SK-N-SH (cell line): ENCODE results near the gene ADM. TPM values are rescaled to one million over a fixed set of nuclear protein-coding genes. Genes with fewer than 3 reads are reported as not detected.
A peak's percentile ranks its signal among the peaks of the same experiment; 100 is the strongest.

ENCODE experiments used
- CTCF ChIA-PET: fragments of 300-600, 350-600 bp; formaldehyde crosslinking; extraction: SDS; loops from one replicate; lab custom pipeline; 2021; lab: Yijun Ruan, JAX
- POLR2A ChIA-PET: fragments of 350-600 bp; sonication (Branson Sonifier 250); formaldehyde crosslinking; extraction: SDS; loops from one replicate; lab custom pipeline; 2020; ENCODE audit warnings: antibody characterized with exemption, inconsistent platforms; lab: Yijun Ruan, JAX
- DNase-seq: peaks from one replicate; pipeline ENCODE4 v3.0.0; 2012
- H2AFZ ChIP-seq: fragments of 200-600 bp; sonication (generic); 2 replicates; pipeline ENCODE4 v1.8.1; 2016; ENCODE audit warnings: antibody characterized with exemption, mild to moderate bottlenecking, low read depth
- H3F3A ChIP-seq: fragments of 200-600 bp; sonication (generic); replicated peaks from 2 replicates; pipeline ENCODE3; 2016; ENCODE audit warnings: antibody characterized with exemption, mild to moderate bottlenecking; ENCODE audit not compliant: insufficient read depth
- H3K27ac ChIP-seq, 2 experiments: fragments of 200-500 bp in 1 of 2; fragments of 200-600 bp in 1 of 2; sonication (Bioruptor generic) in 1 of 2; sonication (generic), shearing (Covaris generic) in 1 of 2; 2 replicates each; pipeline versions ENCODE4 v1.5.1 to v1.6.1; 2014 to 2016; ENCODE audit warnings: low read depth in 2 of 2, inconsistent platforms in 1 of 2, low read length in 1 of 2, mild to moderate bottlenecking in 1 of 2, mixed read lengths in 1 of 2
- H3K27me3 ChIP-seq: fragments of 200-600 bp; sonication (generic), shearing (Covaris generic); 2 replicates; pipeline ENCODE4 v1.6.1; 2016; ENCODE audit warnings: mixed run types; ENCODE audit not compliant: insufficient read depth
- H3K36me3 ChIP-seq, 2 experiments: fragments of 200-500 bp in 1 of 2; fragments of 200-600 bp in 1 of 2; sonication (Bioruptor generic) in 1 of 2; sonication (generic) in 1 of 2; replicated peaks in 1 of 2; 2 replicates each; pipeline versions ENCODE3 to v1.5.1; 2014 to 2016; ENCODE audit warnings: low read length in 1 of 2, mild to moderate bottlenecking in 1 of 2; ENCODE audit not compliant: insufficient read depth in 2 of 2, control insufficient read depth in 1 of 2
- H3K4me1 ChIP-seq, 2 experiments: fragments of 200-500 bp in 1 of 2; fragments of 200-600 bp in 1 of 2; sonication (Bioruptor generic) in 1 of 2; sonication (generic), shearing (Covaris generic) in 1 of 2; 2 replicates each; pipeline versions ENCODE4 v1.5.1 to v1.6.1; 2014 to 2016; ENCODE audit warnings: low read depth in 1 of 2, low read length in 1 of 2, mixed run types in 1 of 2; ENCODE audit not compliant: insufficient read depth in 2 of 2, control insufficient read depth in 1 of 2
- H3K4me2 ChIP-seq: fragments of 200-600 bp; sonication (generic), shearing (Covaris generic); 2 replicates; pipeline ENCODE4 v1.6.1; 2017; ENCODE audit warnings: mixed run types
- H3K4me3 ChIP-seq, 2 experiments: fragments of 200-500 bp in 1 of 2; fragments of 200-600 bp in 1 of 2; sonication (Bioruptor generic) in 1 of 2; sonication (generic), shearing (Covaris generic) in 1 of 2; 2 replicates each; pipeline versions ENCODE4 v1.5.1 to v1.8.1; 2014 to 2016; ENCODE audit warnings: low read depth in 2 of 2, inconsistent platforms in 1 of 2, low read length in 1 of 2, mild to moderate bottlenecking in 1 of 2, mixed read lengths in 1 of 2, moderate library complexity in 1 of 2
- H3K79me2 ChIP-seq: fragments of 200-600 bp; sonication (generic); 2 replicates; pipeline ENCODE4 v1.8.1; 2017; ENCODE audit warnings: mild to moderate bottlenecking; ENCODE audit not compliant: insufficient read depth
- H3K9ac ChIP-seq: fragments of 200-600 bp; sonication (generic); 2 replicates; pipeline ENCODE4 v1.6.1; 2017; ENCODE audit warnings: mixed run types
- H3K9me2 ChIP-seq: fragments of 200-600 bp; sonication (generic); 2 replicates; pipeline ENCODE4 v1.6.1; 2017; ENCODE audit warnings: mixed run types
- H3K9me3 ChIP-seq: fragments of 200-600 bp; sonication (generic); 2 replicates; pipeline ENCODE4 v1.6.1; 2017; ENCODE audit warnings: mixed run types, mild to moderate bottlenecking, moderate library complexity
- H4K20me1 ChIP-seq: fragments of 200-600 bp; sonication (generic); 2 replicates; pipeline ENCODE4 v1.6.1; 2017; ENCODE audit warnings: mild to moderate bottlenecking, mixed run types; ENCODE audit not compliant: insufficient read depth
- CTCF ChIP-seq: fragments of 200-600 bp; sonication (generic); IDR thresholded peaks from 2 replicates; pipeline ENCODE4 v1.6.1; 2017; ENCODE audit warnings: antibody characterized with exemption, mild to moderate bottlenecking, moderate library complexity
- EZH2phosphoT487 ChIP-seq: fragments of 200-600 bp; sonication (generic); IDR thresholded peaks from 2 replicates; pipeline ENCODE4 v1.6.1; 2017; ENCODE audit warnings: low read depth, mixed run types, mild to moderate bottlenecking, antibody characterized with exemption, moderate library complexity, borderline replicate concordance
- JUND ChIP-seq: IDR thresholded peaks from 2 replicates; pipeline ENCODE4 v1.4.0; 2012
- NFIC ChIP-seq: IDR thresholded peaks from 2 replicates; pipeline ENCODE4 v1.4.0; 2012; ENCODE audit warnings: borderline replicate concordance
- PBX3 ChIP-seq: IDR thresholded peaks from 2 replicates; pipeline ENCODE4; 2012
- RAD21 ChIP-seq: IDR thresholded peaks from 2 replicates; pipeline ENCODE4 v1.6.1; 2012; ENCODE audit warnings: mild to moderate bottlenecking, low read length
- SMC3 ChIP-seq: IDR thresholded peaks from 2 replicates; pipeline ENCODE4 v1.6.1; 2012; ENCODE audit warnings: low read depth, low read length, improper control_type of control experiment
- YY1 ChIP-seq: IDR thresholded peaks from 2 replicates; pipeline ENCODE4 v1.4.0; 2012; ENCODE audit warnings: low read depth, mild to moderate bottlenecking
- WGBS: methylation state at CpG from one replicate; pipeline ENCODE4 v1.1.6; 2017; ENCODE audit warnings: low lambda C conversion rate; 5-methylcytosine and 5-hydroxymethylcytosine counted together
- polyA plus RNA-seq, 3 experiments: library from polyadenylated mRNA; depleted of rRNA; stranded (reverse); fragments of >200 nt; gene quantifications; 2 replicates each; pipeline ENCODE4 v1.2.3, GENCODE V29; 2012

The ADM gene
- polyA plus RNA-seq, 1 of the 3 experiments (the other 2 are of a cell fraction): 50.6 TPM

GRCh38 chr11:10301656-10302358 lies 3.1 kb upstream of the ADM start:
- Histone ChIP-seq H3K36me3 (peaks cover 0 to 5% of the 10 kb centered on the region in 2 experiments), H2AFZ (peak overlapping the region; percentile 91; the same call in 1 of the 2 replicates), H3K4me1 (peaks cover 0 to 28% of the 10 kb centered on the region in 2 experiments), H3K27ac (peak overlapping the region; percentile 9 to 70), H3F3A (peaks cover 19% of the 10 kb centered on the region), H3K4me2 (peak overlapping the region; percentile 98), H3K79me2 (peaks cover 18% of the 10 kb centered on the region; the same call in 1 of the 2 replicates), H3K9me2 (no peaks in the 10 kb centered on the region), H3K9ac (peak overlapping the region; percentile 79; the same call in 1 of the 2 replicates), H4K20me1 (peaks cover 3% of the 10 kb centered on the region; the same call in 1 of the 2 replicates), H3K4me3 (peak overlapping the region; percentile 66 to 87; a peak in 3 of 4 replicates), H3K9me3 (no peaks in the 10 kb centered on the region), H3K27me3 (no peaks in the 10 kb centered on the region)
- no peak for DNase-seq
- POLR2A ChIA-PET: interaction anchor here (0.9 kb wide), 1 partner anchor 272 kb away, joined by 3 read pairs; no protein-coding TSS in a partner anchor
- TF ChIP-seq NFIC: no peak
- no peak for TF ChIP-seq RAD21
- no peak for TF ChIP-seq YY1
- 0 out of 2 replicates have a peak, but pooled peaks have one; percentile 7 for TF ChIP-seq JUND
- no peak for TF ChIP-seq EZH2phosphoT487
- TF ChIP-seq SMC3: no peak
- CTCF ChIA-PET: interaction anchor here (1.0 to 9.2 kb wide), 6 partner anchors 91 to 544 kb away, joined by 3 to 104 read pairs (median 4); no protein-coding TSS in a partner anchor
- WGBS: 66% methylated on average over 9 of the region's 9 CpGs

- Histone ChIP-seq H4K20me1 (peaks cover 8% of the 10 kb centered on the region; the same call in 1 of the 2 replicates), H3K4me1 (peaks cover 0 to 31% of the 10 kb centered on the region in 2 experiments), H3K27me3 (no peaks in the 10 kb centered on the region), H3K9ac (peak overlapping the region; percentile 79), H3K4me3 (peak overlapping the region; percentile 66 to 87), H3K4me2 (peak overlapping the region; percentile 98), H3K79me2 (peaks cover 23% of the 10 kb centered on the region; the same call in 1 of the 2 replicates), H2AFZ (peak overlapping the region; percentile 91), H3K9me3 (no peaks in the 10 kb centered on the region), H3F3A (peaks cover 24% of the 10 kb centered on the region), H3K9me2 (no peaks in the 10 kb centered on the region), H3K36me3 (peaks cover 0 to 5% of the 10 kb centered on the region in 2 experiments), H3K27ac (peak overlapping the region; percentile 70 to 93)
- TF ChIP-seq PBX3: no peak
- TF ChIP-seq CTCF: no peak
- no peak for DNase-seq
- ChIA-PET POLR2A (interaction anchor here (0.9 to 2.0 kb wide), 2 partner anchors 9 to 272 kb away, joined by 3 to 8 read pairs; no protein-coding TSS in a partner anchor), CTCF (interaction anchor here (0.9 to 9.2 kb wide), 9 partner anchors 19 to 543 kb away, joined by 3 to 104 read pairs (median 4); no protein-coding TSS in a partner anchor)
- 50% methylated on average over 9 of the region's 10 CpGs for WGBS
Measured at GRCh38 chr11:10302359-10302743, 2.5 kb upstream of the ADM start.
